SU-DHL-6 (cell line): ENCODE measurements around the gene SHISAL2A.

Experiments used
- EZH2phosphoT487 ChIP-seq: fragments of 200-600 bp; sonication (generic), shearing (Covaris generic); conservative IDR thresholded peaks from 2 replicates; pipeline ENCODE4 v1.6.1; 2018; ENCODE audit warnings: mild to moderate bottlenecking, antibody characterized with exemption, low read length, moderate library complexity, mixed read lengths
- TF ChIP-seq, protein P1 (sequence below): fragments of 200-600 bp; sonication (generic); IDR thresholded peaks from one replicate; pipeline ENCODE4 v1.5.1; 2017; ENCODE audit warnings: antibody characterized with exemption, mild to moderate bottlenecking, low read length, moderate library complexity; ENCODE audit not compliant: insufficient read depth, poor library complexity, severe bottlenecking

- TF ChIP-seq, protein P1, sequence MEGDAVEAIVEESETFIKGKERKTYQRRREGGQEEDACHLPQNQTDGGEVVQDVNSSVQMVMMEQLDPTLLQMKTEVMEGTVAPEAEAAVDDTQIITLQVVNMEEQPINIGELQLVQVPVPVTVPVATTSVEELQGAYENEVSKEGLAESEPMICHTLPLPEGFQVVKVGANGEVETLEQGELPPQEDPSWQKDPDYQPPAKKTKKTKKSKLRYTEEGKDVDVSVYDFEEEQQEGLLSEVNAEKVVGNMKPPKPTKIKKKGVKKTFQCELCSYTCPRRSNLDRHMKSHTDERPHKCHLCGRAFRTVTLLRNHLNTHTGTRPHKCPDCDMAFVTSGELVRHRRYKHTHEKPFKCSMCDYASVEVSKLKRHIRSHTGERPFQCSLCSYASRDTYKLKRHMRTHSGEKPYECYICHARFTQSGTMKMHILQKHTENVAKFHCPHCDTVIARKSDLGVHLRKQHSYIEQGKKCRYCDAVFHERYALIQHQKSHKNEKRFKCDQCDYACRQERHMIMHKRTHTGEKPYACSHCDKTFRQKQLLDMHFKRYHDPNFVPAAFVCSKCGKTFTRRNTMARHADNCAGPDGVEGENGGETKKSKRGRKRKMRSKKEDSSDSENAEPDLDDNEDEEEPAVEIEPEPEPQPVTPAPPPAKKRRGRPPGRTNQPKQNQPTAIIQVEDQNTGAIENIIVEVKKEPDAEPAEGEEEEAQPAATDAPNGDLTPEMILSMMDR: no peak
- TF ChIP-seq EZH2phosphoT487: no peak
Measured at GRCh38 chr1:52600533-52601179, 32.3 kb upstream of the SHISAL2A start.
